Transverse colon (tissue), 4 donors: ENCODE results near the gene GALNT17. TPM values are rescaled to one million over a fixed set of nuclear protein-coding genes. Genes with fewer than 3 reads are reported as not detected.
"Not testable (repeated sequence)": the region's sequence is repeated elsewhere in the genome, so short reads cannot be mapped to it uniquely, and the experiment has no call there.

Experiments used
- DNase-seq: peaks from one replicate; pipeline ENCODE4 v3.0.0-alpha.2; 2019
- H3K27ac ChIP-seq, 4 donors: fragments of 200-600 bp; sonication (generic); 2 replicates each; pipeline ENCODE4 v1.5.1; 2016 to 2018; ENCODE audit warnings: inconsistent platforms in 4 of 4
- H3K27me3 ChIP-seq: fragments of 200-600 bp; sonication (generic); 2 replicates; pipeline ENCODE4 v1.5.1; 2017; ENCODE audit warnings: inconsistent platforms
- H3K36me3 ChIP-seq, 4 donors: fragments of 200-600 bp; sonication (generic); 2 replicates each; pipeline ENCODE4 v1.5.1; 2017 to 2019; ENCODE audit warnings: inconsistent platforms in 4 of 4
- H3K4me1 ChIP-seq, 4 donors: fragments of 200-600 bp; sonication (generic); 2 replicates each; pipeline ENCODE4 v1.5.1; 2017 to 2020; ENCODE audit warnings: inconsistent platforms in 4 of 4
- H3K4me3 ChIP-seq, 4 donors: fragments of 200-600 bp; sonication (generic); 1 replicate in 1 of 4; 2 replicates in 3 of 4; pipeline versions ENCODE4 v1.5.1 to v1.6.1; 2017 to 2019; ENCODE audit warnings: inconsistent platforms in 4 of 4
- H3K9me3 ChIP-seq, 2 donors: fragments of 200-600 bp; sonication (generic); 2 replicates each; pipeline ENCODE4 v1.5.1; 2017 to 2019; ENCODE audit warnings: inconsistent platforms in 2 of 2
- CTCF ChIP-seq, 5 experiments: fragments of 200-600 bp in 3 of 5; fragments of 450-650 bp in 2 of 5; sonication (generic) in 3 of 5; IDR thresholded peaks; 1 replicate in 2 of 5; 2 replicates in 3 of 5; pipeline ENCODE4 v1.5.1; 2016 to 2017; ENCODE audit warnings: antibody characterized with exemption in 5 of 5, inconsistent platforms in 3 of 5, mild to moderate bottlenecking in 2 of 5, moderate library complexity in 1 of 5
- EP300 ChIP-seq: sonication (generic); formaldehyde crosslinking; IDR thresholded peaks from one replicate; pipeline ENCODE4 v1.6.1; 2017; ENCODE audit warnings: antibody characterized with exemption, low read depth
- POLR2A ChIP-seq: fragments of 450-650 bp; IDR thresholded peaks from one replicate; pipeline ENCODE4 v1.6.1; 2016; ENCODE audit warnings: antibody characterized with exemption, mild to moderate bottlenecking, moderate library complexity
- POLR2AphosphoS5 ChIP-seq, 3 donors: sonication (generic); formaldehyde crosslinking; IDR thresholded peaks; one replicate each; pipeline ENCODE4 v1.6.1; 2016; ENCODE audit warnings: antibody characterized with exemption in 3 of 3
- WGBS, 2 donors: methylation state at CpG; one replicate each; pipeline ENCODE4 v1.1.5; 2018; ENCODE audit warnings: low coverage in 1 of 2; 5-methylcytosine and 5-hydroxymethylcytosine counted together
- in situ Hi-C, 4 donors: fragments of 200-750 bp; cut with MboI; loops; one replicate each; pipeline versions ENCODE4 v1.15.0 to v1.15.1; 2017; ENCODE audit warnings: low sequenced_read_pairs in 3 of 4, low pct_ligation_motif_present in 1 of 4, low pct_unique_long_range_greater_than_20kb in 1 of 4
- intact Hi-C: fragments of 100-400 bp; cut with DNase I; formaldehyde crosslinking; loops from one replicate; pipeline ENCODE4 v1.15.1; 2023; ENCODE audit warnings: low total_unique reads
- total RNA-seq, 4 donors: library from RNA; depleted of rRNA; stranded (reverse); fragments of >200 nt; gene quantifications; one replicate each; pipeline ENCODE4 v1.1.0, GENCODE V29; 2016

Gene GALNT17
- total RNA-seq, 4 donors from 2014 or later: 2.6 to 6.6 (median 5.7) TPM

DNA sequence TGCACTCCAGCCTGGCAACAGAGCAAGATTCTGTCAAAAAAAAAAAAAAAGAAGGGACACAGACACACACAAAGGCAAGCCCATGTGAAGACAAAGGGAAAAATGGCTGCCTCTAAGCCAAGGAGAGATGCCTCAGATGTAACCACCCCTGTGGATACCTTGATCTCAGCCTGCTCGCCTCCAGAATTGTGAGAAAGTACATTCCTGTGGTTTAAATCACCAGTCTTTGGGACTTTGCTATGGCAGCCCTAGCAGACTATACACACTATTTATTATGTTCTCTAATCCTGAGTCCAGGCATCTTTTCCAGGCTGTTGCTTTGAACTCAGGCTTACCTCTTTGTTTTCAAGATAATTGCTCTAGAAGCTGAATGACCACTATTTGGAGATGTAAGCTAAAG, 494.3 kb downstream of the GALNT17 start:
- in situ Hi-C loops (no loop called here), intact Hi-C loops (no loop called here)
- no peaks in the 10 kb centered on the region for H3K9me3 ChIP-seq
- H3K27me3 ChIP-seq: no peaks in the 10 kb centered on the region
- TF ChIP-seq POLR2AphosphoS5 (IDR thresholded peaks at IDR 0.05): no peak
- H3K36me3 ChIP-seq: no peaks in the 10 kb centered on the region
- H3K4me3 ChIP-seq: no peak overlapping the region
- H3K27ac ChIP-seq: peak overlapping the region in 1 of 4 donors; percentile 8
- no peaks in the 10 kb centered on the region for H3K4me1 ChIP-seq
- DNase-seq: no peak
- WGBS, 2 donors: 81 to 86% methylated on average over 1 of the region's 1 CpG

DNA sequence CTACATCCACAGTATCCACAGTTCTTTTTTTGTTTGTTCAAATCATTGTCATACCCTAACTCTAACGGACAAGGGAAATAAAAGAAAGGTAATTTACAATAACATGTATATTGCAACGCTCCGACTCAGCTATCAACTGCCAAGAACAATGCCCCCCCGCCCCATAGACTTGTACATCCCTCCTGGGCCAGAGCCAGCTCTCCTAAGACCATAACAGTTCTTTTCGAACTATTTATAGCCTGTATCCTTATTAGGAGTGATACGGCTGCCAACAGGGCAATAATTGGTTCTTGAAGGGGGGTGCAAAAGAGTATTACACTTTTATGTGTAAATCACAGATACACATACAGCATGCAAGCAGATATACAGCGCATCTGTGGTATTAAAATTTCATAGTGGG, 495.7 kb downstream of the GALNT17 start:
- no peak overlapping the region for H3K4me3 ChIP-seq
- no peaks in the 10 kb centered on the region for H3K36me3 ChIP-seq
- no peak overlapping the region for H3K27ac ChIP-seq
- intact Hi-C loops: no loop called here
- H3K9me3 ChIP-seq: no peaks in the 10 kb centered on the region
- H3K4me1 ChIP-seq: no peaks in the 10 kb centered on the region
- H3K27me3 ChIP-seq: no peaks in the 10 kb centered on the region
- 69 to 71% methylated on average over 7 of the region's 7 CpGs for WGBS, 2 donors
- TF ChIP-seq EP300 (no peak), POLR2AphosphoS5 (IDR thresholded peaks at IDR 0.05) (no peak), CTCF (IDR thresholded peaks at IDR 0.05) (no peak), POLR2A (no peak)
- in situ Hi-C loops: no loop called here
- no peak for DNase-seq

GRCh38 chr7:71630516-71630915, 498.6 kb downstream of the GALNT17 start:
- in situ Hi-C loops (no loop called here), intact Hi-C loops (no loop called here)
- Histone ChIP-seq H3K36me3 (no peaks in the 10 kb centered on the region), H3K9me3 (no peaks in the 10 kb centered on the region), H3K4me3 (no peak overlapping the region), H3K4me1 (peaks cover 0 to 8% (median 0%) of the 10 kb centered on the region in 4 donors), H3K27ac (no peak overlapping the region), H3K27me3 (no peaks in the 10 kb centered on the region)
- no peak for TF ChIP-seq EP300
- no peak for TF ChIP-seq POLR2AphosphoS5 (IDR thresholded peaks at IDR 0.05)
- TF ChIP-seq POLR2A: no peak
- TF ChIP-seq CTCF (IDR thresholded peaks at IDR 0.05): no peak
- DNase-seq: no peak
- WGBS, 2 donors: 84 to 96% methylated on average over 3 to 4 of the region's 4 CpGs

- Histone ChIP-seq H3K27me3 (no peaks in the 10 kb centered on the region), H3K4me3 (no peak overlapping the region), H3K36me3 (no peaks in the 10 kb centered on the region), H3K9me3 (no peaks in the 10 kb centered on the region), H3K4me1 (peaks cover 0 to 8% (median 0%) of the 10 kb centered on the region in 4 donors), H3K27ac (peak overlapping the region in 2 of 4 donors; percentile 20 to 44)
- TF ChIP-seq POLR2A (no peak), POLR2AphosphoS5 (IDR thresholded peaks at IDR 0.05) (no peak), EP300 (no peak), CTCF (IDR thresholded peaks at IDR 0.05) (no peak)
- intact Hi-C loops: no loop called here
- no peak for DNase-seq
- in situ Hi-C loops: no loop called here
- 23% methylated on average over 6 of the region's 6 CpGs; no CpG with 5 or more reads in 1 of the 2 donors for WGBS, 2 donors
Measured at GRCh38 chr7:71633551-71634008, 501.6 kb downstream of the GALNT17 start.

DNA sequence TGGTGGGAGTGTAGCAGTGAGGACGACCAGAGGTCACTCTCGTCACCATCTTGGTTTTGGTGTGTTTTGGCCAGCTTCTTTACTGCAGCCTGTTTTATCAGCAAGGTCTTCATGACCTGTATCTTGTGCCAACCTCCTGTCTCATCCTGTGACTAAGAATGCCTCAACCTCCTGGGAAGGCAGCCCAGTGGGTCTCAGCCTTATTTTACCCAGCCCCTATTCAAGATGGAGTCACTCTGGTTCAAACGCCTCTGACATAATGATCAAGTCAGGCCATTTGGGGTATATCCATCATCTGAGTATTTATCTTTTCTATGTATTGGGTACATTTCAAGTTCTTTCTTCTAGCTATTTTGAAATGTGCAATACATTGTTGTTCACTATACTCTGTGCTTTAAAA, 503.9 kb downstream of the GALNT17 start:
- H3K27me3 ChIP-seq, in situ Hi-C loops, H3K4me3 ChIP-seq, DNase-seq, H3K9me3 ChIP-seq, intact Hi-C loops, H3K4me1 ChIP-seq, H3K27ac ChIP-seq, H3K36me3 ChIP-seq: not testable (repeated sequence)
- 86 to 87% methylated on average over 1 to 3 of the region's 3 CpGs for WGBS, 2 donors
